ENCODE data around the gene MACROD2.

The MACROD2 gene

GRCh38 chr20:14333721-14334120 lies 338.4 kb downstream of the MACROD2 start:
- in situ Hi-C loops (cut with MboI; ENCODE audit: low sequenced_read_pairs) = no loop called here

GRCh38 chr20:14334306-14334930 lies 339.1 kb downstream of the MACROD2 start:
- in situ Hi-C loops (cut with MboI; ENCODE audit: low sequenced_read_pairs) = no loop called here

- in situ Hi-C loops (cut with MboI; ENCODE audit: low sequenced_read_pairs) = no loop called here
These were observed 339.7 kb downstream of the MACROD2 start for GRCh38 chr20:14335052-14335451.

GRCh38 chr20:14336686-14337085 lies 341.4 kb downstream of the MACROD2 start:
- in situ Hi-C loops (cut with MboI; ENCODE audit: low sequenced_read_pairs) = no loop called here

GRCh38 chr20:14337400-14338171 lies 342.3 kb downstream of the MACROD2 start, which contains the start of gene FLRT3:
Gene FLRT3, minus strand, starts transcription at chr20:14337612. Its CDS starts 10,106 bp downstream, at chr20:14327506.
- in situ Hi-C loops (cut with MboI; ENCODE audit: low sequenced_read_pairs) = no loop called here

- in situ Hi-C loops (cut with MboI; ENCODE audit: low sequenced_read_pairs) = no loop called here
These were observed 346.5 kb downstream of the MACROD2 start for GRCh38 chr20:14341801-14342200.

- in situ Hi-C loops (cut with MboI; ENCODE audit: low sequenced_read_pairs) = no loop called here
These were observed 347.6 kb downstream of the MACROD2 start for GRCh38 chr20:14342918-14343317.

GRCh38 chr20:14343491-14344065 lies 348.3 kb downstream of the MACROD2 start:
- in situ Hi-C loops (cut with MboI; ENCODE audit: low sequenced_read_pairs) = no loop called here

GRCh38 chr20:14344746-14345145 lies 349.4 kb downstream of the MACROD2 start:
- in situ Hi-C loops (cut with MboI; ENCODE audit: low sequenced_read_pairs) = no loop called here

- in situ Hi-C loops (cut with MboI; ENCODE audit: low sequenced_read_pairs) = no loop called here
These were observed 360.5 kb downstream of the MACROD2 start for GRCh38 chr20:14355791-14356190.

- in situ Hi-C loops (cut with MboI; ENCODE audit: low sequenced_read_pairs) = no loop called here
These were observed 365.1 kb downstream of the MACROD2 start for GRCh38 chr20:14360416-14360815.

GRCh38 chr20:14361509-14362345 lies 366.4 kb downstream of the MACROD2 start:
- in situ Hi-C loops (cut with MboI; ENCODE audit: low sequenced_read_pairs) = no loop called here

GRCh38 chr20:14374196-14374595 lies 378.9 kb downstream of the MACROD2 start:
- in situ Hi-C loops (cut with MboI; ENCODE audit: low sequenced_read_pairs) = no loop called here

GRCh38 chr20:14375416-14375985 lies 380.2 kb downstream of the MACROD2 start:
- in situ Hi-C loops (cut with MboI; ENCODE audit: low sequenced_read_pairs) = no loop called here

- in situ Hi-C loops (cut with MboI; ENCODE audit: low sequenced_read_pairs) = no loop called here
These were observed 383.0 kb downstream of the MACROD2 start for GRCh38 chr20:14378326-14378725.

- in situ Hi-C loops (cut with MboI; ENCODE audit: low sequenced_read_pairs) = no loop called here
These were observed 388.0 kb downstream of the MACROD2 start for GRCh38 chr20:14383335-14383734.

- in situ Hi-C loops (cut with MboI; ENCODE audit: low sequenced_read_pairs) = no loop called here
These were observed 389.3 kb downstream of the MACROD2 start for GRCh38 chr20:14384416-14385175.

- in situ Hi-C loops (cut with MboI; ENCODE audit: low sequenced_read_pairs) = no loop called here
These were observed 389.9 kb downstream of the MACROD2 start for GRCh38 chr20:14385176-14385740.

- in situ Hi-C loops (cut with MboI; ENCODE audit: low sequenced_read_pairs) = no loop called here
These were observed 391.4 kb downstream of the MACROD2 start for GRCh38 chr20:14386726-14387125.
